Epithelial cell of esophagus (primary cell): Measurements from ENCODE around the gene ARIH1.
"Not testable (repeated sequence)": the region's sequence is repeated elsewhere in the genome, so short reads cannot be mapped to it uniquely, and the experiment has no call there.

Experiments
- DNase-seq: peaks from one replicate; pipeline ENCODE4 v3.0.0; 2010; ENCODE audit warnings: low read depth
- H3K4me3 ChIP-seq: 2 replicates; pipeline ENCODE4 v1.5.1; 2011; ENCODE audit warnings: mild to moderate bottlenecking, low read length, control low read depth
- TF ChIP-seq, protein P1 (sequence below): IDR thresholded peaks from 2 replicates; pipeline ENCODE4 v1.5.1; 2011; ENCODE audit warnings: low read depth, mild to moderate bottlenecking, low read length, control low read depth, inconsistent platforms; ENCODE audit not compliant: insufficient read depth; ENCODE audit errors: missing control alignments

Gene ARIH1

DNA sequence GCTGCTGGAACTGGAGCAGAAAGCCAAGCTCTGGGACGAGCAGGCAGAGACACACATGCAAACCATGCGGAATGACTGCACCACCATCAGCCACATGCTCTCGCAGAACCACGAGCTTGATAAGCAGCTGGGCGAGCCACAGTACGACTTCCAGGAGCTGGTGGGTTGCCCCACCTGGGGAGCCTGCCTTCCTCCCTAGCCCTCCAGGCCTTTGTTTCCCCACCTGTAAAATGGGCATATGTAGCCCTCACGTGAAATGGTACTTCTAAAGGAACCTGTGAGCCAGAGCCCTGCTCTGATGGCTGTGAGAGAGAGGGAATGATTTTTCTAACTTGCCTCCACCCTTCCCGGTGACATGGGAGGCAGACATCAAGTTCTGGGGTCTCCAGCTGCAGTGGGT, 135.7 kb downstream of the ARIH1 start:
- DNase-seq, result no peak
- TF ChIP-seq, protein P1, sequence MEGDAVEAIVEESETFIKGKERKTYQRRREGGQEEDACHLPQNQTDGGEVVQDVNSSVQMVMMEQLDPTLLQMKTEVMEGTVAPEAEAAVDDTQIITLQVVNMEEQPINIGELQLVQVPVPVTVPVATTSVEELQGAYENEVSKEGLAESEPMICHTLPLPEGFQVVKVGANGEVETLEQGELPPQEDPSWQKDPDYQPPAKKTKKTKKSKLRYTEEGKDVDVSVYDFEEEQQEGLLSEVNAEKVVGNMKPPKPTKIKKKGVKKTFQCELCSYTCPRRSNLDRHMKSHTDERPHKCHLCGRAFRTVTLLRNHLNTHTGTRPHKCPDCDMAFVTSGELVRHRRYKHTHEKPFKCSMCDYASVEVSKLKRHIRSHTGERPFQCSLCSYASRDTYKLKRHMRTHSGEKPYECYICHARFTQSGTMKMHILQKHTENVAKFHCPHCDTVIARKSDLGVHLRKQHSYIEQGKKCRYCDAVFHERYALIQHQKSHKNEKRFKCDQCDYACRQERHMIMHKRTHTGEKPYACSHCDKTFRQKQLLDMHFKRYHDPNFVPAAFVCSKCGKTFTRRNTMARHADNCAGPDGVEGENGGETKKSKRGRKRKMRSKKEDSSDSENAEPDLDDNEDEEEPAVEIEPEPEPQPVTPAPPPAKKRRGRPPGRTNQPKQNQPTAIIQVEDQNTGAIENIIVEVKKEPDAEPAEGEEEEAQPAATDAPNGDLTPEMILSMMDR, result no peak
- no peak overlapping the region for H3K4me3 ChIP-seq

DNA sequence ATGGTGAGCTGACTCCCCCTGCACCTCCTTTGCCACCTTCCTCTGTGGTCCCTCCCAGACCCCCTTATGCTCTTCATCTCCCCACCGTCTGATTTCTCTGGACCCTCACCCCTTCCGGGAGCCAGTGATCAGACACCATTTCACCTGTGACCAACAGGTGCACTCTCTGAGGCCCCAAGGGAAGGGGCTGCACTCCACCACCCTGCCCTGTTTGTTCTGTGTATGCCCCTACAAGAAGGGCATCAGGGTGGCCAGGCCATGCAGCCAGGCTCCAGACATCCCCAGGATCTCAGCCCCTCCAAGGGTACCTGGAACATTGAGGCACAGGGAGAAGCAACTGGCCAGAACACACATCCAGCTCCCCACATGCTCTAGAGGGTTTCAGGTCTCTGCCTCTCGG, 138.2 kb downstream of the ARIH1 start:
- not testable (repeated sequence) for H3K4me3 ChIP-seq, DNase-seq

DNA sequence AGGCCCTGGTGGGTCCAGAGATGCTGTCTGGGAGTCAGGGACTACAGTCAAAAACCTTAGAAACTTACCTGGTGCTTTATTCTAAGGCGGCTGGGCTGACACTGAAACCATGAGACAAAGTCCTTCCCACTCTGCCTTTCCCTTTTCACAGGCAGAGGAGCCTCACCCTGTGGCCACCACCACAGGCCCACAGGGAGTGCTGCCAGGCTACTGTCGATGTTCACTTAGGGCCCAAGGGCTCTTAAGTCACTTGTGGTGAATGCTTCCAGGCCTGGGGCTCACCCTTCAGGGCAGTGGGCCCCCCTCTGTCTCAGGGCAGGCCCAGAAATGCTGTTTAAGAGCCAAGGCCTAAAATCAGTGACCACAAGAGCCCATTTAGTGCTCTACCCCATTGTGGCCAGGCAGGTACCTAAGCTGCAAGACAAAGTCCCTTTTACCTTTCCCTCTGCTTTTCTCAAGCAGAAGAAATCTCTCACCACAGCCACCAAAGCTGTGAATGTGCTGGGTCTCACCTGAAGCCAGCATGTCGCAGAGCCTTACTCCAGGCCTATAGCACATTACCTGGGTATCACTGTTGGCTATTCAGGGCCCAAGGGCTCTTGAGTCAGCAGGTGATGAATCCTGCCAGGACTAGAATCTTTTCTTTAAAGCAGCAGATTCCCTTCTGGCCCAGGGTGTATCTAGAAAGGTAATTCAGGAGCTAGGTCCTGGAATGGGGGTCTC, 140.8 kb downstream of the ARIH1 start:
- no peak for DNase-seq
- TF ChIP-seq, protein P1, result no peak
- no peak overlapping the region for H3K4me3 ChIP-seq

DNA sequence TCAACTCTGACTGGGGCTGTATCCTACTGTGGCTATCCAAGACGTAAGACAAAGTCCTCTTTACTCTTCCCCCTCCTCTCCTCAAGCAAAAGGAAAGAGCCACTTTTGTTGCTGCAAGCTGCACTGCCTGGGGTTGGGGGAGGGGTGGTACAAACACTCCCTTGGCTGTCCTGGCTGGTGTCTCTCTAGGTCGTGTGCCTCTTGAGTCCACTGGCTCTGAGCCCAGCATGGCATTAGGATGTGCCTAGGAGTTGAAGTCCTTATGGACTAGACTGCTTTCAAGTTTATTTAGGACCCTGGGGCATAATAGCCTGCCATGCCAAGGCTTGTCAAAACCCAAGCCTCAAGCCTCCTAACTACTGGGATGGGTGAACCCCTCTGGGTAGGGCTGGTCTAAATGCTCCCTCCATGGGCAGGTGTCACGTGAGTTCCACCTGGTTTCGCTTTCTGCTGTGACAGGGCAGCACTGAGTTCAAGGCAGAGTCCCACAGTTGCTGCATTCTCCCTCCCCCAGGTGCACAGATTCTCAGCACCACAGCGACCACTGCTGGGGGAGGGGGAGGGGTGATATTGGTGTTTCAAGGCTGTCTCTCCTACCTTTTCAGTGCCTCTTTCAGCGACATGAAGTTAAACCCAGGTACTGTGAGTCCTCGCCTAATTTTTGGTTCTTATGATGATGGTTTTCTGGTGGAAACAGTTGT, 141.6 kb downstream of the ARIH1 start:
- not testable (repeated sequence) for H3K4me3 ChIP-seq, DNase-seq

DNA sequence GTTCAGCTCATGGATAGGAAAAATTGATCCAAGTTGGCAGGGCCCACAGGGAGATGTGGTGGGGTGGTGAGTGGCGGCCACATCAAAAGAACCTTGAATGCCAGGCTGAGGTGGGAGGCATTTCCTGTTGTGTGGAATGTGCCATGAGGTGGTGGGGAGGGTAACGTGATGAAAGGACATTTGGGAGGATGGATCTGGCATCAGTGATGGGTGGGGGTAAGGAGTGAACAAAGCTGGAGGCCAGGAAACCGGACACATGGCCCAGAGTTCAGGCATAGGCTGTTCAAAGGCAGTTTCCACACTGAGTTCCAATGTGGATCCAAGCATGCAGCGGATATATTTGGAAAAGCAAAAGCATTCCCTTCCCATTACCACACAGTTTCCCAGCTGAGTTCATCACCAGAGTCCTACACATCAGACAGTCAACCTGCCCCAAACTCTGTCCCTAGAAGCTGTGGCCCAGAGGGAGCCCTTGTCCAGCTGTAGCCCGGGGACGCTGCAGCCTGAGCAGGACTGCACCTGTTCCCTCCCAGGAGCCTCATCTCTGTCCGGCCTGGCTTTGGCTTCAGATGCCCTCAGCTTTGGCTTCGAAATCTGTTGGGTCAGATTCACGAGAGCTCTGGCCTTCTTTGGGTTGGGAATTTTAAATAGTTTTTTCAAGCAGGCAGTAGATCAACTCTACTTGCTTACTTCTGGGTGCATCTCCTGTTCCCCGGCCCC, 142.5 kb downstream of the ARIH1 start:
- TF ChIP-seq, protein P1, result no peak
- no peak for DNase-seq

DNA sequence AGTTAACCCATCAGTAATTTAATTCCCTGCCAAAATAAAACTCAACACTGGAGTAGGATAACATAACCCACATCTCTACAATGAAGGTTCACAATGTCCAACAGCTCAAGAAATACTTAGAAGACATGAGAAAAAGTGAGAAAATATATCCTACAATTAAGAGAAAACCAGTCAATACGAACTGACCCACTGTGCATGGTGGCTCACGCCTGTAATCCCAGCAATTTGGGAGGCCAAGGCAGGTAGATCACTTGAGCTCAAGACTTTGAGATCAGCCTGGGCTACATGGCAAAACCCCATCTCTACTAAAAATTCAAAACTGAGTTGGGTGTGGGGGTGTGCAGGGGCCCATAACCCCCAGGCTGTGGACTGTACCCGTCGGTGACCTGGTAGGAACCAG, 149.7 kb downstream of the ARIH1 start:
- DNase-seq, result not testable (repeated sequence)

More for the DNA sequence above, 142.5 kb downstream of the ARIH1 start:
- H3K4me3 ChIP-seq, result no peak overlapping the region

DNA sequence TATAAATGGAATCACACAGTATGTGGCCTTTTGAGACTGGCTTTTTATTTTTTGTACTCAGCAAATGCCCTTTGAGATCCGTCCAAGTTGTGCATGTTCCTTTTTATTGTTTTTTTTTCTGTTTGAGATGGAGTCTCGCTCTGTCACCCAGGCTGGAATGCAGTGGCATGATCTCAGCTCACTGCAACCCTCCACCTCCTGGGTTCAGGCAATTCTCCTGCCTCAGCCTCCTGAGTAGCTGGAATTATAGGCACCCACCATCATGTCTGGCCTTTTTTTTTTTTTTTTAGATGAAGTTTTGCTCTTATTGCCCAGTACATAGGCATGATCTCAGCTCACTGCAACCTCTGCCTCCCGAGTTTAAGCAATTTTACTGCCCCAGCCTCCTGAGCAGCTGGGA, 152.0 kb downstream of the ARIH1 start:
- DNase-seq, H3K4me3 ChIP-seq: not testable (repeated sequence)

More for the DNA sequence above, 149.7 kb downstream of the ARIH1 start:
- H3K4me3 ChIP-seq, result not testable (repeated sequence)

DNA sequence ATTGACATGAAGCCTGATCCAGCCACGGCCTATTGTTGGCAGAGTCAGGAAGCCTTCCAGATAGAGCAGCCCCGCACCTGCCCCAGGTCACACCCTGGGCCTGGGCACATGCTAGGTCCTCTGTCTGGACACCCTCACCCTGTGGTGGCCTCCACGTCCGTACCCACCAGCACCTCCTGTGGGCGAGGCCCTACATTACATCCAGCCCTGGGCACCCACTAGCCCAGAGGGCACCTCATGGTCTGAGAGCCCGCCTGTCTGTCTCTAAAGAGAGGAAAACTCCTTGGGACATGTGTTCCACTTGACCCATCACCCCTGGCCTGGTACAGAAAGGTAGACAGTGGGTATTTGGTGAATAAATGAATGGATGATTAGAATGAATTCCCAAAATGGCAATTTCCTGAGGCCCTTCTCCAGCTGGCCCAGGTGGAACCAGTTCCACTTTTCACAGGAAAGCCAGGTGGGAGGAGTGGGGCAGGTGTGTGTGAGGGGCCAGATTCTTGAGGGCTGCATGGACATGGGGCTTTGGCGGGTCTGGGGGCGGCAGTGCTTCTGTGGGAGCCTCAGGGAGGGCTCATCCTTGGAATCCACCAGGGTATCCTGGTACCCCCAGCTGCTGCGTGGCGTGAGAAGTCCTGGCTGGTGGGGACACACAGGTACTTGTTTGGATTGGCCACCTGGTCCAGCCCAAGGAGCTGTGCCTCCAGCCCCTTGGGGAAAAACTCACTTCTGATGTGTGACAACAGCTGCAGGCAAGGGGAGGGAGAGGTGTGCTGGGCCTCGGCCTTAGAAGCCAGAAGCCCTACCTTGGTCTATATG, 154.3 kb downstream of the ARIH1 start:
- not testable (repeated sequence) for H3K4me3 ChIP-seq, DNase-seq

DNA sequence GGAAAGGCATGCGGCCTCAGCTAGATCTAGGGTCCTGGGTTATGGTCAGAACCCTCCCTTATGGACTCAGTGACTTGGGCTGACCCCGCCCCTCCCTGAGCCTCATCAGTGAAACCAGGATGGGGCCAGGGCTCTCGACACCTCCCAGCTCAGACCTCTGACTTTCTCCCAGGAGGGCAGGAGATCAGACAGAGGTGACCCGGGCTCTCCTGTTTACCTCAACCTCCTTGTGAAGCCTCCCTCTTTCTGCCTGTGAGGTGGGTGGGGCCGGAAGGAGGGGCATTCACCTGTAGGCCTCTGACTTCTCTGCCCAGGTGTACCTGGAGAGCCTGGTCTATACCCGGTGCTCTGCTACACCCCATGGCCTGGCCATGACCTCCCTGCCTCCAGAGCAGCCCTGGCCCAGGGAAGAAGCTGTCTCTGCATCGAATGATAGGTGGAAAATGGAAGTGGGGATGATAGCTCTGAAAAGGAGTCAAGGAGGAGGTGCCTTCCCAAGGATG, 155.0 kb downstream of the ARIH1 start:
- not testable (repeated sequence) for H3K4me3 ChIP-seq, DNase-seq

DNA sequence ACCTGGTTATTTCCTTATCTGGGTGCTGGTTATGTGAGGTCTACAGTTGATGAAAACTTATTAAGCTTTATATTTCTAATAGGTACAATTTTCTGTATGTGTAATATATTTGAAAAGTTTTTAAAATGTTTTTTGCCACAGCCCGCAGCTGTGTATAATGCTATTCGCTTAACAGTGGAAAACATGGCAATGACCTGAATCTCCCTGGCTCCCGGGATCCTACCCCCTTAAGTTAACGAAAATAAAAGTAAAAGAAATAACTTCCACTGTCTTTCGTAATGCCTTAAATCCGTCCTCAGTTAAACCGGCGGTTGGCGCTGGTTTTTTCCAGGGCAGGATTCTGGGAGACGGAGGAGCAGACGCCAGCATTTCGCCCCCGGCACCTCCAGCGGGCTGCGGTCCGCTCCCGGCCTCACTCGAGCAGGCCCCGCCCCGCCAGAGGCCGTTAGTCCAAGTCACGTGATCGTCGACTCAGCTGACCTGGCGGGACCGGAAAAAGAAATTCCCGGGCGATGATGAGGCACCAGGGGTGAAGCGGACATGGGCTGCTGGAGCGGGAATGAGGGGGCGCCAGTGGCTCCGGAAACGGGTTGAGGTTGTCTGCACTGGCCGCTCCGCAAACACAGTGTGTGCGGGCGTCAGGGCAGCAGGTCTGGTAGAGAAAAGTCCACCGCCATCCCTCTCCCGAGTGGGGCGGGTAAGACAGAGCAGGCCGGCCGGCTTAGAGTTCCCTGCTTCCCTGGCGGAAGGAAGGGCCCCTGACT, 162.6 kb downstream of the ARIH1 start:
- peak overlapping the region; percentile 39 for H3K4me3 ChIP-seq
- peak; percentile 83 for DNase-seq

DNA sequence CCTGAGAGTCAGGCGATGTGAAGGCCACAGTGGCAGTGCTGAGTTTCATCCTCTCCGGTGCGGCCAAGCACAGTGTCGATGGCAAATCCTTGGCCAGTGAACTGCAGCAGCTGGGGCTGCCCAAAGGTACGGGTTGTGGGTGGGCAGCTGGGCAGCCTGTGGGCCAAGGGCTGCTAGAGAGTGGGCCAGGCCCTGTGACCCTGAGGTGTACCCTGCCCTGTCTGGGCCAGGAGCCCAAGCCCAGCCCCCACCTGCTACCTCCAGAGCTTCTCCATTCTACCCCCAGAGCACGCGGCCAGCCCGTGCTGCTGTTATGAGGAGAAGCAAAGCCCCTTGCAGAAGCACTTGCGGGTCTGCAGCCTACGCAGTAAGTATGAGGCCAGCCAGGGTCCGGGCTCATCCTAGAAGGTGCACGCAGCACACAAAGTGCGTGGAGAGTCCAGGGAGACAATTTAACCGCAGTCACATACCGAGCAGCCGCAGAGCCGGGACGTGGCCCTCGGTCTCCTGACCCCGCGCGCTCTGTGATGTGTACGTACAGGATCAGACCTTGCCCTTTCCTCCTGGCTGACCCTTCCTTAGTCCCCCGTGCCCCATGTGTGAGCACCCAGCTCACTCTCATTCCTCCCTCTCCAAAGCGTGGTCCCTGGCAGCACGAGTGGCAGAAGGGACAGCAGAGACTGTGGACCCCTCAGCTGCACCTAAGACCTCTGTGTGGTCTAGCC, 165.8 kb downstream of the ARIH1 start:
- DNase-seq, H3K4me3 ChIP-seq: not testable (repeated sequence)

DNA sequence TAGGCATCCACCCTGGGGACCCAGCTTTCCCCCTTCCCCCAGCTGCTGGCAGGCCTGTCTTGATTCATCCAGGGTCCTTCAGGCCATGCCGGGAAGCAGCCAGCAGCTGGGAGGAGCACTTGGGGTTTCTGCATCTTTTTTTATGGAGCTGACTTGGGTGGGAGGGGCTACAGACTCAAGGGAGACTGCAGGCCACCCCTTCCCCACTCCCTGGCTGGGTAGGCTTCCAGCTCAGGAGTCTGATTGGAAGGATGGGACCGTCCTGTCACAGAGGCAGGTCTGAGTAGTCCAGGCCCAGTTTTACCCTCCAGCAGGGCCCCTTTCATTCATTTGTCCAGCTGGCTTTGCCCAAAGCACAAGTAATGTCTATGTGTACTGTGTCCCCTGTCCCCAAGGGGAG, 168.1 kb downstream of the ARIH1 start:
- H3K4me3 ChIP-seq, DNase-seq: not testable (repeated sequence)

DNA sequence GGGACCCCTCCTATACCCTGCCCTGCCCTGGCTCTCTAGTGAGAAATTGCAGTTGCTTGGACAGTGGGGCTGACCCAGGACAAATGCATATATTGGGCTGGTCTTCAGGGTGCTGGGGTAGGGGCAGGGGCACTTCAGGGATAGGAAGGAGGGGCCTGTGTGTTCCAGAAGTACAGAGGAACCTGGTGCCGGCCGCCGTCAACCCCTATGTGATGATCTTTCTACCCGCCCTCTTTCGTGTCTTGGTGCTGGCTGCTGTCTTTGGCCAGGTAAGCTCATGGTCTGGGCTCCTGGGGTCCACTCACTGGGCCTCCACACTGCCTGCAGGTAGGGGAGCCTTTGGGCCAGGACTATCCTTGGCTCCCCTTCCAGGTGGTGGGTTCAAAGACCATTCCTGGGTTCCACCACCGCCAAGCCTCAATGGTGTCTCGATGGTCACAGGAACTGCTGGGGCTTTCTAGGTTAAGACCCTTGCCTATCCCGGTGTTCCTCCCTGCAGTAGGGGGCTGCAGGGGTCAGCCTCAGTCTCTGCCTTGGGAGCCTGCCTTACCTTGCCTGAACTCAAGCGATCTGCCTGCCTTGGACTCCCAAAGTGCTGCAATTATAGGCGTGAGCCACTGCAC, 174.6 kb downstream of the ARIH1 start:
- not testable (repeated sequence) for H3K4me3 ChIP-seq, DNase-seq
